Glutamatergic neuron (in vitro differentiated cells): ENCODE measurements around the gene SH3TC1. TPM values are rescaled to one million over a fixed set of nuclear protein-coding genes. Genes with fewer than 3 reads are reported as not detected.
A peak's percentile ranks its signal among the peaks of the same experiment; 100 is the strongest.

Experiments
- DNase-seq: peaks from one replicate; pipeline ENCODE4 v3.0.0; 2022
- H3K27ac Mint-ChIP-seq: one replicate; pipeline ENCODE4 v1.8.0; 2020; ENCODE audit warnings: mild to moderate bottlenecking, mixed read lengths, inconsistent platforms; ENCODE audit not compliant: unreplicated experiment
- H3K27me3 Mint-ChIP-seq: one replicate; pipeline ENCODE4 v1.8.0; 2020; ENCODE audit warnings: mild to moderate bottlenecking, moderate library complexity, mixed read lengths, inconsistent platforms; ENCODE audit not compliant: unreplicated experiment
- H3K36me3 Mint-ChIP-seq: one replicate; pipeline ENCODE4 v1.8.0; 2020; ENCODE audit warnings: mild to moderate bottlenecking, mixed read lengths, inconsistent platforms; ENCODE audit not compliant: unreplicated experiment
- H3K4me1 Mint-ChIP-seq: one replicate; pipeline ENCODE4 v1.8.0; 2020; ENCODE audit warnings: mild to moderate bottlenecking, low read depth, mixed read lengths, inconsistent platforms; ENCODE audit not compliant: unreplicated experiment
- H3K4me3 Mint-ChIP-seq: one replicate; pipeline ENCODE4 v1.8.0; 2020; ENCODE audit warnings: mild to moderate bottlenecking, mixed read lengths, inconsistent platforms; ENCODE audit not compliant: unreplicated experiment
- H3K9me3 Mint-ChIP-seq: one replicate; pipeline ENCODE4 v1.8.0; 2020; ENCODE audit warnings: mild to moderate bottlenecking, moderate library complexity, mixed read lengths, inconsistent platforms; ENCODE audit not compliant: unreplicated experiment
- CTCF ChIP-seq: fragments of 200-600 bp; sonication (generic); IDR thresholded peaks from one replicate; pipeline ENCODE4 v1.5.0; 2021; ENCODE audit not compliant: partially characterized antibody, unreplicated experiment
- long read RNA-seq: library from polyadenylated mRNA; unstranded; transcript quantifications from one replicate; pipeline ENCODE4 v2.0.0, GENCODE V29; 2020; ENCODE audit not compliant: unreplicated experiment
- total RNA-seq: library from RNA; stranded (reverse); fragmentation: NEBNext Ultra II Directional; extraction: Animal tissue kit (Norgen Biotek cat#: 25700); gene quantifications from one replicate; pipeline ENCODE4 v1.2.1, GENCODE V29; 2021; ENCODE audit not compliant: unreplicated experiment

The SH3TC1 gene
- not detected for total RNA-seq
- long read RNA-seq: 0 reads

GRCh38 chr4:8198906-8199593 lies at the start of gene SH3TC1:
Gene SH3TC1, plus strand, starts transcription at chr4:8199290. Its CDS starts 5,905 bp downstream, at chr4:8205195.
- Mint-ChIP-seq H3K27me3 (peaks cover 6% of the 10 kb centered on the region), H3K36me3 (no peaks in the 10 kb centered on the region), H3K9me3 (peaks cover 7% of the 10 kb centered on the region), H3K4me1 (peaks cover 13% of the 10 kb centered on the region), H3K27ac (peak within 1 kb of the TSS; percentile 72), H3K4me3 (peak within 1 kb of the TSS; percentile 46)
- DNase-seq: peak; percentile 77
- no peak for TF ChIP-seq CTCF

GRCh38 chr4:8149664-8150063 lies 49.4 kb upstream of the SH3TC1 start:
- H3K27ac Mint-ChIP-seq: no peak overlapping the region

GRCh38 chr4:8150152-8151090 lies 48.7 kb upstream of the SH3TC1 start:
- no peak for TF ChIP-seq CTCF
- H3K27ac Mint-ChIP-seq: peak overlapping the region; percentile 55
- no peaks in the 10 kb centered on the region for H3K36me3 Mint-ChIP-seq
- peaks cover 11% of the 10 kb centered on the region for H3K27me3 Mint-ChIP-seq
- H3K4me3 Mint-ChIP-seq: no peak overlapping the region
- peaks cover 4% of the 10 kb centered on the region for H3K9me3 Mint-ChIP-seq
- DNase-seq: no peak
- peaks cover 19% of the 10 kb centered on the region for H3K4me1 Mint-ChIP-seq

More at GRCh38 chr4:8149664-8150063, 49.4 kb upstream of the SH3TC1 start:
- H3K4me3 Mint-ChIP-seq: no peak overlapping the region
- H3K4me1 Mint-ChIP-seq: peaks cover 23% of the 10 kb centered on the region
- peaks cover 6% of the 10 kb centered on the region for H3K9me3 Mint-ChIP-seq
- no peaks in the 10 kb centered on the region for H3K36me3 Mint-ChIP-seq
- DNase-seq: no peak
- no peak for TF ChIP-seq CTCF
- H3K27me3 Mint-ChIP-seq: peaks cover 11% of the 10 kb centered on the region

GRCh38 chr4:8151165-8151650 lies 47.9 kb upstream of the SH3TC1 start:
- peaks cover 11% of the 10 kb centered on the region for H3K27me3 Mint-ChIP-seq
- DNase-seq: no peak
- TF ChIP-seq CTCF: no peak
- no peak overlapping the region for H3K4me3 Mint-ChIP-seq
- H3K27ac Mint-ChIP-seq: no peak overlapping the region
- no peaks in the 10 kb centered on the region for H3K9me3 Mint-ChIP-seq
- H3K36me3 Mint-ChIP-seq: no peaks in the 10 kb centered on the region
- H3K4me1 Mint-ChIP-seq: peaks cover 12% of the 10 kb centered on the region
